GM21717 (cell line): Measurements from ENCODE around the gene SPP1.
"Not testable (repeated sequence)": the region's sequence is repeated elsewhere in the genome, so short reads cannot be mapped to it uniquely, and the experiment has no call there.

Experiments
- ATAC-seq: cut with Tn5 transposase; IDR thresholded peaks from one replicate; pipeline ENCODE4 v1.9.1; 2021; ENCODE audit warnings: mild to moderate bottlenecking, moderate library complexity; ENCODE audit not compliant: unreplicated experiment

Gene SPP1

GRCh38 chr4:87975466-87975865, at the start of gene SPP1:
SPP1 (plus strand) TSS chr4:87975714; CDS start chr4:87976896, 1,182 bp downstream.
- ATAC-seq, result peak; percentile 61

- no peak for ATAC-seq
These were observed 48.9 kb upstream of the SPP1 start for GRCh38 chr4:87926554-87927098.

GRCh38 chr4:87930629-87931028, 44.9 kb upstream of the SPP1 start:
- no peak for ATAC-seq

- ATAC-seq, result no peak
These were observed 43.6 kb upstream of the SPP1 start for GRCh38 chr4:87931932-87932331.

- no peak for ATAC-seq
These were observed 42.8 kb upstream of the SPP1 start for GRCh38 chr4:87932718-87933141.

- ATAC-seq, result no peak
These were observed 42.2 kb upstream of the SPP1 start for GRCh38 chr4:87933337-87933736.

GRCh38 chr4:87934157-87934704, 41.3 kb upstream of the SPP1 start:
- ATAC-seq, result no peak

- ATAC-seq, result no peak
These were observed 40.5 kb upstream of the SPP1 start for GRCh38 chr4:87934973-87935372.

GRCh38 chr4:87935954-87936353, 39.6 kb upstream of the SPP1 start:
- ATAC-seq, result not testable (repeated sequence)

GRCh38 chr4:87937523-87937922, 38.0 kb upstream of the SPP1 start:
- ATAC-seq, result no peak

GRCh38 chr4:87938746-87939145, 36.8 kb upstream of the SPP1 start:
- ATAC-seq, result no peak

GRCh38 chr4:87939978-87940690, 35.4 kb upstream of the SPP1 start:
- no peak for ATAC-seq

- not testable (repeated sequence) for ATAC-seq
These were observed 34.7 kb upstream of the SPP1 start for GRCh38 chr4:87940809-87941208.

- no peak for ATAC-seq
These were observed 33.7 kb upstream of the SPP1 start for GRCh38 chr4:87941537-87942392.

- no peak for ATAC-seq
These were observed 31.8 kb upstream of the SPP1 start for GRCh38 chr4:87943660-87944149.

GRCh38 chr4:87944967-87945366, 30.5 kb upstream of the SPP1 start:
- no peak for ATAC-seq

GRCh38 chr4:87946766-87947165, 28.7 kb upstream of the SPP1 start:
- ATAC-seq, result no peak

- no peak for ATAC-seq
These were observed 27.9 kb upstream of the SPP1 start for GRCh38 chr4:87947381-87948160.

- ATAC-seq, result no peak
These were observed 25.6 kb upstream of the SPP1 start for GRCh38 chr4:87949961-87950360.

- no peak for ATAC-seq
These were observed 25.0 kb upstream of the SPP1 start for GRCh38 chr4:87950493-87950892.
